Measurements from ENCODE around the gene TUBGCP6. TPM values are rescaled to one million over a fixed set of nuclear protein-coding genes. Genes with fewer than 3 reads are reported as not detected.

Gene TUBGCP6
- total and polyA plus RNA-seq, 10 of the 15 experiments (the other 5 are each of a cell fraction or from before 2014, with no cell fraction given) = 0.74 to 41.4 (median 19.4) TPM

DNA sequence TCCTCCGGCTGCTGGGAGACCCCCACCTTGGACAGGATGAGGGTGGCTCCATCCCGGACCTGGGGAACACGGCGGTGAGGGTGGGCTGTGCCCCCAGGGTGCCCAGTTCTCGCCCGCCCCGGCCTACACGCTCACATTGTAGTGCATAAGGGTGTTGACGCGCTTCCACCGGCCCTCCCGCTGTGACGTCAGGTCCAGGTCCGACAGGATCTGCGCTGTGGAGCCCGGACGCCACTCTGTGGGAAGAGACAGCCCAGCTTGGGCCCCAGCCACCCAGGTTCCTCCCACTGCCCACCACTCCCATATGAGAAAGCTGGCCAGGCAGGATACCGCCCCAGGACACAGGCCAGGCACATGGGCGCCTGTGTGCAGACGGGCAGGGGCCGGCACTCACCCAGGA lies 33.6 kb upstream of the TUBGCP6 start (continued):
- TF ChIP-seq MYC (IDR thresholded peaks at IDR 0.05; ENCODE audit: insufficient read depth, insufficient read length, insufficient replicate concordance, low read length, severe bottlenecking) (no peak), JUND (IDR thresholded peaks at IDR 0.05; ENCODE audit: low read depth, low read length) (no peak)
- TF ChIP-seq, protein P1, sequence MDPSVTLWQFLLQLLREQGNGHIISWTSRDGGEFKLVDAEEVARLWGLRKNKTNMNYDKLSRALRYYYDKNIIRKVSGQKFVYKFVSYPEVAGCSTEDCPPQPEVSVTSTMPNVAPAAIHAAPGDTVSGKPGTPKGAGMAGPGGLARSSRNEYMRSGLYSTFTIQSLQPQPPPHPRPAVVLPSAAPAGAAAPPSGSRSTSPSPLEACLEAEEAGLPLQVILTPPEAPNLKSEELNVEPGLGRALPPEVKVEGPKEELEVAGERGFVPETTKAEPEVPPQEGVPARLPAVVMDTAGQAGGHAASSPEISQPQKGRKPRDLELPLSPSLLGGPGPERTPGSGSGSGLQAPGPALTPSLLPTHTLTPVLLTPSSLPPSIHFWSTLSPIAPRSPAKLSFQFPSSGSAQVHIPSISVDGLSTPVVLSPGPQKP (IDR thresholded peaks at IDR 0.05; ENCODE audit: low read depth, low read length) = no peak
- TF ChIP-seq, protein P2, sequence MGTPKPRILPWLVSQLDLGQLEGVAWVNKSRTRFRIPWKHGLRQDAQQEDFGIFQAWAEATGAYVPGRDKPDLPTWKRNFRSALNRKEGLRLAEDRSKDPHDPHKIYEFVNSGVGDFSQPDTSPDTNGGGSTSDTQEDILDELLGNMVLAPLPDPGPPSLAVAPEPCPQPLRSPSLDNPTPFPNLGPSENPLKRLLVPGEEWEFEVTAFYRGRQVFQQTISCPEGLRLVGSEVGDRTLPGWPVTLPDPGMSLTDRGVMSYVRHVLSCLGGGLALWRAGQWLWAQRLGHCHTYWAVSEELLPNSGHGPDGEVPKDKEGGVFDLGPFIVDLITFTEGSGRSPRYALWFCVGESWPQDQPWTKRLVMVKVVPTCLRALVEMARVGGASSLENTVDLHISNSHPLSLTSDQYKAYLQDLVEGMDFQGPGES (IDR thresholded peaks at IDR 0.05) = no peak

DNA sequence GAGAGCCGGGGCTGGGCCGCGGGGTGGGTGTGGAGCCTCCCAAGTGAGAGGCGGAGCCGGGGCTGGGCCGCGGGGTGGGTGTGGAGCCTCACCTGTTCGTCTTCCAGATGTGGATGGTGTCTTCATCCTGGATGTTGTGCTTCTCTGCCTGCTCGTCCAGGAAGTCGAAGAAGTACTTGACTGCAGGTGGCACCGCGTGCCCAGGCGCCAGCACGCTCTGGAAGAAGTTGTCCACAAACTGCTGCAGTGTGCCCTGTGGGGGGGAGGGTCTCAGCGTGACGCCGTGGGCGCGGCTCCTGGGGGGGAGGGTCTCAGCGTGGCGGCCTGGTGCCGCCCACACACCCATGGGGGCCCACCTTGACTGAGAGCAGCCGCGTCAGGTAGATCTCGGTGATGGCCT lies 32.9 kb upstream of the TUBGCP6 start:
- Histone ChIP-seq H3K27me3 (replicated peaks in 1 of 2; ENCODE audit: control insufficient read depth in 2 of 2, insufficient read depth in 2 of 2, low read length in 1 of 2) (no peaks in the 10 kb centered on the region), H3K9ac (ENCODE audit: control insufficient read depth, insufficient read depth, low read length) (no peak overlapping the region), H3K36me3 (ENCODE audit: control insufficient read depth in 2 of 2, insufficient read depth in 2 of 2, low read length in 1 of 2) (peaks cover 0 to 42% of the 10 kb centered on the region in 2 experiments; a peak in 3 of 4 replicates), H3K79me2 (ENCODE audit: control insufficient read depth, insufficient read depth, low read length) (no peaks in the 10 kb centered on the region), H3K9me3 (replicated peaks; ENCODE audit: control insufficient read depth, insufficient read depth, low read length) (no peaks in the 10 kb centered on the region), H4K20me1 (ENCODE audit: control insufficient read depth, insufficient read depth) (no peaks in the 10 kb centered on the region), H3K4me3 (no peak overlapping the region), H3K27ac (ENCODE audit: control insufficient read depth, insufficient read depth) (no peak overlapping the region), H3K4me1 (ENCODE audit: control insufficient read depth, insufficient read depth, low read length) (no peaks in the 10 kb centered on the region), H3K4me2 (ENCODE audit: control insufficient read depth, insufficient read depth) (no peak overlapping the region), H2AFZ (ENCODE audit: control insufficient read depth, low read depth, low read length) (no peak overlapping the region)
- no peak for DNase-seq (ENCODE audit: low read depth, low spot score)
- FAIRE-seq = no peak
- BruUV-seq (replicated peaks) = no TSS peak
- WGBS (ENCODE audit: insufficient coverage, insufficient replicate concordance, low lambda C conversion rate, missing lambda C conversion rate) = 90% methylated on average over 19 of the region's 25 CpGs
- POLR2A ChIA-PET = no interaction called here
- in situ Hi-C loops (cut with MboI) = loop anchor here (5.0 kb wide), 1 partner anchor 50 kb away; the partner anchor contains the start of gene DENND6B
- CTCF ChIA-PET = interaction anchor here (2.8 kb wide), 1 partner anchor 50 kb away, joined by 36 read pairs; the partner anchor contains the start of gene DENND6B
- ATAC-seq = no peak
- RAD21 ChIA-PET (ENCODE audit: unreplicated experiment) = no interaction called here
- intact Hi-C loops (cut with micrococcal nuclease; ENCODE audit: unreplicated experiment) = no loop called here
- SMC1A ChIA-PET (ENCODE audit: uncharacterized antibody, unreplicated experiment) = no interaction called here
- no peak for TF ChIP-seq GATAD2B (conservative IDR thresholded peaks at IDR 0.05; ENCODE audit: low read depth)
- TF ChIP-seq, protein P3, sequence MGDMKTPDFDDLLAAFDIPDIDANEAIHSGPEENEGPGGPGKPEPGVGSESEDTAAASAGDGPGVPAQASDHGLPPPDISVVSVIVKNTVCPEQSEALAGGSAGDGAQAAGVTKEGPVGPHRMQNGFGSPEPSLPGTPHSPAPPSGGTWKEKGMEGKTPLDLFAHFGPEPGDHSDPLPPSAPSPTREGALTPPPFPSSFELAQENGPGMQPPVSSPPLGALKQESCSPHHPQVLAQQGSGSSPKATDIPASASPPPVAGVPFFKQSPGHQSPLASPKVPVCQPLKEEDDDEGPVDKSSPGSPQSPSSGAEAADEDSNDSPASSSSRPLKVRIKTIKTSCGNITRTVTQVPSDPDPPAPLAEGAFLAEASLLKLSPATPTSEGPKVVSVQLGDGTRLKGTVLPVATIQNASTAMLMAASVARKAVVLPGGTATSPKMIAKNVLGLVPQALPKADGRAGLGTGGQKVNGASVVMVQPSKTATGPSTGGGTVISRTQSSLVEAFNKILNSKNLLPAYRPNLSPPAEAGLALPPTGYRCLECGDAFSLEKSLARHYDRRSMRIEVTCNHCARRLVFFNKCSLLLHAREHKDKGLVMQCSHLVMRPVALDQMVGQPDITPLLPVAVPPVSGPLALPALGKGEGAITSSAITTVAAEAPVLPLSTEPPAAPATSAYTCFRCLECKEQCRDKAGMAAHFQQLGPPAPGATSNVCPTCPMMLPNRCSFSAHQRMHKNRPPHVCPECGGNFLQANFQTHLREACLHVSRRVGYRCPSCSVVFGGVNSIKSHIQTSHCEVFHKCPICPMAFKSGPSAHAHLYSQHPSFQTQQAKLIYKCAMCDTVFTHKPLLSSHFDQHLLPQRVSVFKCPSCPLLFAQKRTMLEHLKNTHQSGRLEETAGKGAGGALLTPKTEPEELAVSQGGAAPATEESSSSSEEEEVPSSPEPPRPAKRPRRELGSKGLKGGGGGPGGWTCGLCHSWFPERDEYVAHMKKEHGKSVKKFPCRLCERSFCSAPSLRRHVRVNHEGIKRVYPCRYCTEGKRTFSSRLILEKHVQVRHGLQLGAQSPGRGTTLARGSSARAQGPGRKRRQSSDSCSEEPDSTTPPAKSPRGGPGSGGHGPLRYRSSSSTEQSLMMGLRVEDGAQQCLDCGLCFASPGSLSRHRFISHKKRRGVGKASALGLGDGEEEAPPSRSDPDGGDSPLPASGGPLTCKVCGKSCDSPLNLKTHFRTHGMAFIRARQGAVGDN (IDR thresholded peaks at IDR 0.05) = no peak
- TF ChIP-seq RCOR1 (conservative IDR thresholded peaks at IDR 0.05; ENCODE audit: low read depth, low read length) = no peak
- no peak for TF ChIP-seq SP1 (IDR thresholded peaks at IDR 0.05; ENCODE audit: low read depth, low read length)
- TF ChIP-seq, protein P4, sequence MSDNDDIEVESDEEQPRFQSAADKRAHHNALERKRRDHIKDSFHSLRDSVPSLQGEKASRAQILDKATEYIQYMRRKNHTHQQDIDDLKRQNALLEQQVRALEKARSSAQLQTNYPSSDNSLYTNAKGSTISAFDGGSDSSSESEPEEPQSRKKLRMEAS (IDR thresholded peaks at IDR 0.05; ENCODE audit: low read depth, low read length) = no peak
- TF ChIP-seq, protein P5, sequence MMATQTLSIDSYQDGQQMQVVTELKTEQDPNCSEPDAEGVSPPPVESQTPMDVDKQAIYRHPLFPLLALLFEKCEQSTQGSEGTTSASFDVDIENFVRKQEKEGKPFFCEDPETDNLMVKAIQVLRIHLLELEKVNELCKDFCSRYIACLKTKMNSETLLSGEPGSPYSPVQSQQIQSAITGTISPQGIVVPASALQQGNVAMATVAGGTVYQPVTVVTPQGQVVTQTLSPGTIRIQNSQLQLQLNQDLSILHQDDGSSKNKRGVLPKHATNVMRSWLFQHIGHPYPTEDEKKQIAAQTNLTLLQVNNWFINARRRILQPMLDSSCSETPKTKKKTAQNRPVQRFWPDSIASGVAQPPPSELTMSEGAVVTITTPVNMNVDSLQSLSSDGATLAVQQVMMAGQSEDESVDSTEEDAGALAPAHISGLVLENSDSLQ (IDR thresholded peaks at IDR 0.05) = no peak
- no peak for TF ChIP-seq BMI1 (IDR thresholded peaks at IDR 0.05; ENCODE audit: borderline replicate concordance)
- TF ChIP-seq FOS (IDR thresholded peaks at IDR 0.05; ENCODE audit: borderline replicate concordance, extremely low read depth, insufficient read length) = no peak
